NCI-H460 (cell line): ENCODE data around the gene CCDC85C. TPM values are rescaled to one million over a fixed set of nuclear protein-coding genes. Genes with fewer than 3 reads are reported as not detected.

Experiments
- DNase-seq: peaks from one replicate; pipeline ENCODE4 v3.0.0-alpha.2; 2016; ENCODE audit warnings: low read depth; ENCODE audit errors: extremely low read depth
- total RNA-seq: library from RNA; depleted of rRNA; stranded (reverse); fragments of >200 nt; shearing (Covaris generic); gene quantifications from 2 replicates; pipeline ENCODE4 v1.2.3, GENCODE V29; 2014

Gene CCDC85C
- total RNA-seq, 1 experiment from 2014 or later: 7.2 TPM

GRCh38 chr14:99562856-99563748, 40.9 kb downstream of the CCDC85C start:
- peak; percentile 62 for DNase-seq

- DNase-seq: no peak
Observed at GRCh38 chr14:99561864-99562263, 42.1 kb downstream of the CCDC85C start.

- DNase-seq: no peak
Observed at GRCh38 chr14:99560922-99561683, 42.9 kb downstream of the CCDC85C start.

- DNase-seq: no peak
Observed at GRCh38 chr14:99560403-99560802, 43.6 kb downstream of the CCDC85C start.

- DNase-seq: no peak
Observed at GRCh38 chr14:99559286-99559990, 44.6 kb downstream of the CCDC85C start.

GRCh38 chr14:99556134-99556791, 47.7 kb downstream of the CCDC85C start:
- DNase-seq: no peak

- no peak for DNase-seq
Observed at GRCh38 chr14:99554757-99555531, 49.1 kb downstream of the CCDC85C start.

- no peak for DNase-seq
Observed at GRCh38 chr14:99554184-99554583, 49.8 kb downstream of the CCDC85C start.

GRCh38 chr14:99552572-99553216, 51.3 kb downstream of the CCDC85C start:
- DNase-seq: no peak

- no peak for DNase-seq
Observed at GRCh38 chr14:99552021-99552553, 51.9 kb downstream of the CCDC85C start.

- no peak for DNase-seq
Observed at GRCh38 chr14:99551034-99551922, 52.7 kb downstream of the CCDC85C start.

GRCh38 chr14:99550387-99550992, 53.5 kb downstream of the CCDC85C start:
- no peak for DNase-seq

- no peak for DNase-seq
Observed at GRCh38 chr14:99549684-99550083, 54.3 kb downstream of the CCDC85C start.

- no peak for DNase-seq
Observed at GRCh38 chr14:99548871-99549515, 55.0 kb downstream of the CCDC85C start.

GRCh38 chr14:99548255-99548654, 55.8 kb downstream of the CCDC85C start:
- no peak for DNase-seq

- DNase-seq: no peak
Observed at GRCh38 chr14:99546234-99546879, 57.6 kb downstream of the CCDC85C start.

- DNase-seq: no peak
Observed at GRCh38 chr14:99545586-99545985, 58.4 kb downstream of the CCDC85C start.
